Hepatocyte (in vitro differentiated cells): ENCODE measurements around the gene KLHDC8A.

Experiments used
- EZH2 ChIP-seq: fragments of 200-600 bp; sonication (generic); IDR thresholded peaks from 2 replicates; pipeline ENCODE4 v1.6.1; 2016; ENCODE audit warnings: antibody characterized with exemption, mild to moderate bottlenecking, borderline replicate concordance
- EZH2phosphoT487 ChIP-seq: fragments of 200-600 bp; sonication (generic); IDR thresholded peaks from one replicate; pipeline ENCODE4 v1.6.1; 2018; ENCODE audit warnings: antibody characterized with exemption, mild to moderate bottlenecking, low read depth, moderate library complexity; ENCODE audit not compliant: unreplicated experiment, severe bottlenecking
- TF ChIP-seq, protein P1 (sequence below): fragments of 200-600 bp; sonication (generic); IDR thresholded peaks from 2 replicates; pipeline ENCODE4 v1.5.1; 2016; ENCODE audit warnings: antibody characterized with exemption, mild to moderate bottlenecking; ENCODE audit not compliant: poor library complexity

DNA sequence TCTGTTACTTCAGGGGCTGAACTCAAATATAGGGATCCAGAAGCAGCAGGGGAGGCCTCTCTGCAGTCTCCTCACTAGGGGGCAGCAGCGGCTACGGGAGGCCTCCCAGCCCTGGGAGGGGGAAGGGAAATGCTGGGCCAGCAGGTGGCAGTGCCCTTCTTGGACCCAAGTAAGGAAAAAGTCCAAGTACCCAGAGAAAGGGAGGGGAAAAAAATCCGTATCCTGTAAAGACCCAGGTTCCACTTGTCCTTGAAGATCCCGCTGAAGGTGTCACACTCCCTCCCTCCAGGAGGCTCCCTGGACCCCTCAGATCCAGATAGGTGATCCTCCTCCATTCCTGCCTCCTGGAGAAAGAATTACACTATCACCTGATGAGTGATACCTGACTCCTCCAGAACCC, 21.0 kb downstream of the KLHDC8A start:
- TF ChIP-seq EZH2 (no peak), EZH2phosphoT487 (no peak)
- TF ChIP-seq, protein P1, sequence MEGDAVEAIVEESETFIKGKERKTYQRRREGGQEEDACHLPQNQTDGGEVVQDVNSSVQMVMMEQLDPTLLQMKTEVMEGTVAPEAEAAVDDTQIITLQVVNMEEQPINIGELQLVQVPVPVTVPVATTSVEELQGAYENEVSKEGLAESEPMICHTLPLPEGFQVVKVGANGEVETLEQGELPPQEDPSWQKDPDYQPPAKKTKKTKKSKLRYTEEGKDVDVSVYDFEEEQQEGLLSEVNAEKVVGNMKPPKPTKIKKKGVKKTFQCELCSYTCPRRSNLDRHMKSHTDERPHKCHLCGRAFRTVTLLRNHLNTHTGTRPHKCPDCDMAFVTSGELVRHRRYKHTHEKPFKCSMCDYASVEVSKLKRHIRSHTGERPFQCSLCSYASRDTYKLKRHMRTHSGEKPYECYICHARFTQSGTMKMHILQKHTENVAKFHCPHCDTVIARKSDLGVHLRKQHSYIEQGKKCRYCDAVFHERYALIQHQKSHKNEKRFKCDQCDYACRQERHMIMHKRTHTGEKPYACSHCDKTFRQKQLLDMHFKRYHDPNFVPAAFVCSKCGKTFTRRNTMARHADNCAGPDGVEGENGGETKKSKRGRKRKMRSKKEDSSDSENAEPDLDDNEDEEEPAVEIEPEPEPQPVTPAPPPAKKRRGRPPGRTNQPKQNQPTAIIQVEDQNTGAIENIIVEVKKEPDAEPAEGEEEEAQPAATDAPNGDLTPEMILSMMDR: peak; percentile 90
